GM18505 (cell line): ENCODE results near the gene SUSD4.

ENCODE experiments used
- ATAC-seq: cut with Tn5 transposase; IDR thresholded peaks from one replicate; pipeline ENCODE4 v1.9.1; 2021; ENCODE audit not compliant: unreplicated experiment
- POLR2A ChIP-seq: IDR thresholded peaks from 4 replicates; pipeline ENCODE4 v1.6.1; 2011; ENCODE audit warnings: borderline replicate concordance; ENCODE audit not compliant: insufficient read depth, insufficient read length; ENCODE audit errors: extremely low read depth

The SUSD4 gene

DNA sequence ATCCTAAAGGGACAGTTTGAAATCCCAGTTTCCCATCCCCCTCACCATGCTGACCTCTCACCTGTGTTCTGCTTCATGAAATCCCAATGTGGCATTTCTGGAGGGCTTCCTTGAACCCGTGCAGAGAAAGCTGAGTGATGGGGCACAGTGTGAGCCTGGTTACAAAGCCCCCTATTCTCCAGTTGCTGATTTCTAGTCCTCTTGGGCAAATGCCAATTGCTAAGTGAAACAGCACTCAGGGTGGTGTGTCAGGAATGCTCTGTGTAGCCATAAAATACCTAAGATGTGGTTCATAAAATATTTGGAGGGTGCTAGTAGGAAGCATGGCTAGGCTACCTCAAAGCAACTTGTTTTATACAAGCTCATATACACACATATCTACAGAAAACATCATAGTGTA lies 32.0 kb downstream of the SUSD4 start:
- no peak for ATAC-seq
- TF ChIP-seq POLR2A, result no peak

DNA sequence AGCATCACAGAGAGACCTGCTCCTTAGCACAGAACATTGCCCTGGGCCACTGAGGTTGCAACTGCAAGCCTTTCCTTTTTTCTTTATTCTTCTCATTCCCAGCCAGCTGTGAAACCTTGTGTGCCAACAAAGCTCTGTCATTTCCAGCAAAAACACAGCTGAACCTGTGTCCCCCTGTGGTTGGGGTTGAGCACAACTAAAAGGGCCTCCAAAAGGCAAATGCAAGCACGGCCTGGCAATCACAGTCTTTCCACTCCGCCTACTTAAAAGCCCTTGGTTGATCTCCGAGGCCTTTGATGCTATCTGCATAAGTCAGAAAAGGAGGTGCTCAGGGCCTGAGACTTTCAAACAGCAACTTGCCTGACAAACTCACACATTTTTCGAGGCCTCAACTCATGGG lies 32.7 kb downstream of the SUSD4 start:
- ATAC-seq, result no peak
- no peak for TF ChIP-seq POLR2A

DNA sequence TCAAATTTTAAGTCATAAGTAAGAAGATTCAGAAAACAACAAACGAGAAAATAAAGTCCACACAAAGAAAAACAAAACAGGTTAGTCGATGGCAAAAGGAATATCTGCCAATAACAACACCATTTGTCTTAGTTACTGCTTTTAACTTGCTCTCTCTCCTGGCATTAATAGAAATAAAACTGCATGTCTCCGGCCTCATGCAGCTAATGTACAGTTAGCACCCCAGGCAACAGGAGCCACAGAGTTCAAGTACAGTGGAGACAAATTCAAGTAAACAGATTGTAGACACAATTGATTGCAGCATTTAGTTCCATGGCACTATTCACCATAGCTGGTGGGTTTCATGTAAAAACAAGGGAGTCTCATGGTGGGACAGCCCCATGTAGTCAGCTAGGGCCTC lies 33.5 kb downstream of the SUSD4 start:
- ATAC-seq, result no peak
- TF ChIP-seq POLR2A, result no peak

DNA sequence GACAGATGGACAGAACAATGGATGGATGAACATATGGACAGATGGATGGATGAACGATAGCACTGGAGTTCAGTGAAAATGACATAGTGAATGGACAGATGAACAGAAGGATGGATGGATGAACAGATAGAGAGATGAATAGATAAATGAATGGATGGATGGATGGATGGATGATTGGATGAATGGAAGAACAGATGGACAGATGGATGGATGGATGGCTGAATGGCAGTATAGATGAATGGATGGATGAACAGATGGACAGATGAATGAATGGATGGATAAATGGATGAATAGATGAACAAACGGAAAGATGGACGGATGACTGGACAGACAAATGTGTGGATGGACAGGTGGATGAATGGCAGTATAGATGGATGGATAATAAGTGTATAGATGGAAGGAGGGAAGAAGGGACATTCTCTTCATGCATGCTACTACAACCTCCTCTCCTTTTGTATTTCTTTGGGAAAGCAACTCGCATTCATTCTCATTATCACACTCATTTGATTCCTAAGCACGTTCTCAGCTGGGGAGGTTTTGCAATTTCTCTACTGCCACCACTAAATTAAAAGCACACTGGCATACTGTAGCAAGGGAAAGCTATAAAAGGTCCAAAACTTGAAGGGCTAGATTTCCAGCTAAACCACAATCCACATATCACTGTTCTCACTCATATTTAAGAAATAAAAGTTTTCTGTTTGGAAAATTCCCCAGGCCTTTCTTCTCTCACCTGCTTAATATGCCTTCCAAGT lies 34.1 kb downstream of the SUSD4 start:
- no peak for TF ChIP-seq POLR2A
- ATAC-seq, result no peak

DNA sequence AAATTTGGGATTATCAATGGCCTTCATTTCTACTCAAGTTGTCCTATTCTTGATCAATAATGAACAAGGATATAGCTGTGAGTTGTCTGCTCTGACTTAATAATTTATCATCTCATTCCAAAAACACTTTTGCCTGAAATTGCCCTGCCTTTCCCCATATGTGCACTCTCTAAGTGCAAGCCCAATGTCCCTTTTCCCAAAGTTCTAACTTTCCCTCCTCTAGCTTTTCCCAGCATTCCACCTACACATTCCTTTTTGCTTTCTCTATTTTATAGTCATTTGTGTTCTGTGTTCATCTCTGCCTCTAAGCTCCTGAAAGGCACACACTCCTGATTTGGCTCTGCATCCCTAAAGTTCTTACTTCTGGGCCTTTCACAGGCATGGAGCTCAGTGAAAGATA lies 34.7 kb downstream of the SUSD4 start:
- ATAC-seq, result no peak
- TF ChIP-seq POLR2A, result no peak

DNA sequence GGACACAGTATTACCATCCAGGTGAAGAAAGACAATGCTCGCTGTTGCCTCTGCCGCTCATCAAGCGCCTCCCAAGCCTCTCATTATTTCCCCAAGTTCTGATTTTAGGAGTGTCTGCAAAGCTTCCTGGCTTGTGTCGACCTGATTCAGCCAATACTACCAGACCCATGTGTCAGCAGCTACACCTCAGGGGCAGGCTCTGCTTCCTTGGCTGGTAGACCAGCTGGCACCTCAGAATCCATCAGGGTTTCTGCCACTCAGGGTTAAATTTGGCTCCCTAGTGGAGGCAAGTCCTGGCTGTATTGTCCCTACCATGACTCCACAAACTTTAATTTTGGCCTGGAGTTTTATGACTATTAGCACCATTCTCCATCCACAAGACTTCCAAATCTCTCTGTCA lies 35.4 kb downstream of the SUSD4 start:
- ATAC-seq, result no peak
- TF ChIP-seq POLR2A, result no peak

DNA sequence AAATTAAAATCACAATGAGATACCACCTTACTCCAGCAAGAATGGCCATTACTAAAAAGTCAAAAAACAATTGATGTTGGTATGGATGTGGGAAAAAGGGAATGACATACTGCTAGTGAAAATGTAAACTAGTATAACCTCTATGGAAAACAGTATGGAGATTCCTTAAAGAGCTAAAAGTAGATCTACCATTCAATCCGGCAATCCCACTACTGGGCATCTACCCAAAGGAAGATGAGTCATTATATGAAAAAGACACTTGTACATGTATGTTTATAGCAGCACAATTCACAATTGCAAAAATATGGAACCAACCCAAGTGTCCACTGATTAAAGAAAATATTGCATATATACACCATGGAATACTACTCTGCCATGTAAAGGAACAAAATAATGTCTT lies 37.2 kb downstream of the SUSD4 start:
- ATAC-seq, result no peak
- no peak for TF ChIP-seq POLR2A

DNA sequence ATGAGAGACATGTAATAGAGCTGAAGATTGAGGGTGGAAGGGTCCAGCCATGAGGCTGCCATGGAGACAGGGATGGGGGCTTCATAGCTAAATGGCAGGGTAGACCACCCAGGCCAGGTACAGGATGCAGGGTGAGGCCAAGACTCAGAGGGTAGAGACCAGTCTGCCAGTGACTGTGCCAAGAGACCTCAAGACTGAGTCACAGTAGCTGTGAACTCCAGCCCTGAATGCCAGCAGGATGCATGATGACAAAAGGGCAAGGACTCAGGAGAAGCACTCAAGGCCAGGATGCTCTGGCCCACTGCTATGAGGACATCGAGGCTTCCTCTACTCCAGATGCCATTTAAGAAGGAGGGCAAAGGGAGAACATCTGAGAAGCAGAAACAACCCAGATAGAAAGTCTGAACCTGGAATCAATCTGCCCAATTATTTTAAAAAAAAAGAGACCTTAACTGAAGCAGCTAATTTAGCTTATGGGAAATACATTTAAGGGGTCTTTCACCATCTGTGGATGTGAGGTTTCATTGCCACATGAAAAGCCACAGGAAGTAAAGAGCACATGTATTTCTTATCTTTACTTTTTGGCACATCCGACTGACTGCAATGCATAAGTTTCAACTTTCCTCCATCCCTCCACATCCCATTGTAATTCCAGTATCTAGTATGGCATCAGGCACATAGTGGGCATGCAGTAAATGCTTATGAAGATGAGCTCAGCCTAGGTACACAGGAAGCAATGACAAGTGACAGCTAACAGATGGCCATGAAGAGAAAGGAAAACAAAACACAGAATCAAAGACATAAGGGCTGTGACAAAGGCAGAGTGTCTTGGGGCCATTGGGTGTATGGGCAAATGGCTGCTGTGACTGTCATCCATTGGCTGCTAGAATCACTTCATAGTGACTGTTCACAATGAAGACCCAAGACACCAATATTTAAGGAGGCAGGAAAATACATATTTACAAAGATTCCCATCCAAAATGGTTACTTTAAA lies 40.2 kb downstream of the SUSD4 start:
- ATAC-seq, result no peak
- no peak for TF ChIP-seq POLR2A

DNA sequence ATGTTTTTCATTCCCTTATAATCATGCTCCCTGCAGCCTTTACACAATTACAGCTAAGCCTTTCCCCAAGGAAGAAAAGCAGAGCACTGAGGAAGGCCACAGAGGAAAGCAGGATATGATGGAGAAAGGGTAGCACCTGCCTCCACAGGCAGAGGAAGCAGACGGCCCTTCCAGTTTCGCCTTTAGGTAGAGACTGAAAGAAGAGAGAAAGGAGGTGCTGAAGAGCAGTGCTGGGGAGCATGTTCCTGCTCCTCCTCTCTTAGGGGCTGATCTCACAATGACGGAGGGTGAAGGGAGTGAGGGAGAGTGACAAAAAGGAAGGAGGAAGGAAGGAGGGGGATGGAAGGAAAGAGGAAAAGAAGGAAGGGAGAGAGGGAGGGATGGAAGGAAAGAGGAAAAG lies 41.1 kb downstream of the SUSD4 start:
- no peak for TF ChIP-seq POLR2A
- ATAC-seq, result no peak

DNA sequence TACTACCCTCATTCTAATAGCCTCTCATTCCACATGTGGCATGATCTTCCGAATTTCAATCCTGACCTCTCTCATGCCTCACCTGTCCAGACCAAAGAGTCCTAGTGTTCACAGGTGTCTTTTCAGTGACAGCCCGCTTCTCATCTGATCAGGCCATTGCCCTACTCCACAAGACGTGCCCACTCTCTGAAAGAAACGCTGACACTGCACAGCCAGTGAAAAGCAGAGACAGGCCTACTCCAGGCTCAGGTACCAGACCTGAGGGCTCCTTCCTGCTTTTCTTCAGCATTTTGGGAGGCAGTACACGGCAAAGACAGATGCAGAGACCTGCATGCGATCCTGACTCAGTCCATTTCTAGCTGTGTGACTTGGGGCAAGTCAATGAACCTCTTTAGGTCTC lies 43.0 kb downstream of the SUSD4 start:
- TF ChIP-seq POLR2A, result no peak
- ATAC-seq, result no peak

DNA sequence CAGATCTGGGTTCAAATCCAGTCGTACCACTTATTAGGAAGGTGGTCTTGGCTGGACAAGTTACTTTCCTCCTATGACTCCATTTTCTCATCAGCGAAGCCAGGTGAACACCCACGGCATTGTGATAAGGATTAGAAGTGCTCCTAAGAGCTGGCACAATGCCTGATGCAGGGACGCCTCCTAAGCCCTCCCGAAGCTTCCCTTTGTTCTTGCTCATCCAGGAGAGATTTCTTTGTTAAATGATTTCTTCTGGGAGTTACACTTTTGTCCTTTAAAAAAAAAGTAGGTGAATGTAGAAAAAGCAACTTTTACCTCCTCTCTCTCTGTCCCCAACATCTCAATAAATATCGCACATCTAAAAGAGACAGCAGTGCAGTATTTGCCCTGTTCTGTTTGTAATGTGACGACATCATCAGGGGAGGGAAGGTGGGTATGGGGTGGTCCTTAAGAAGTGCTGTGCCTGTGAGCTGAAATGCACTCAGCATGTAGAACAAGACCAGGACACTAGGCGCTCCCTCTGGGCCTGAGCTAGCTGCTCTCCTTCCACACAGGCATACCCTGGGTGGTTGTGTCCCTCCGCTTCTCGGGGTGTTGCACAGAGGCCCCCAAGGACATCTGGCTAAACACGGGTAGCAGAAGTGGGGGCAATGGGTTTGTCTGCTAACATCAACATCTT lies 43.9 kb downstream of the SUSD4 start:
- no peak for TF ChIP-seq POLR2A
- ATAC-seq, result no peak

DNA sequence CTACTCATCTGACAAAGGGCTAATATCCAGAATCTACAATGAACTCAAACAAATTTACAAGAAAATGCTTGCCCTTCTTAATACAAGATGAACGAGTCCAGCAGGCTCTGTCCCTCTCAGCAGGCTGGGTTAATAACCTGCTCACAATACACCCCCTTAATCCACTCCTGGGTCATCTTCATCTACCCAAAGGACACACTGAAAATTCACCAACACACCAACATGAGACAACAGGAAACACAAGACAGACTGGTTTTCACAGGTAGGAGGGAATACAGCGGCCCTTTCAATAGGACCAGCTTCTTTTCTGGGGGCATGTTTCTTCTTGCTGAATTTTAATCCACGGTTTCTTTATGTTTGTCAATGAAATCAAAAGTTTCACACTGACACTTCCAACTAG lies 44.6 kb downstream of the SUSD4 start:
- no peak for TF ChIP-seq POLR2A
- no peak for ATAC-seq

DNA sequence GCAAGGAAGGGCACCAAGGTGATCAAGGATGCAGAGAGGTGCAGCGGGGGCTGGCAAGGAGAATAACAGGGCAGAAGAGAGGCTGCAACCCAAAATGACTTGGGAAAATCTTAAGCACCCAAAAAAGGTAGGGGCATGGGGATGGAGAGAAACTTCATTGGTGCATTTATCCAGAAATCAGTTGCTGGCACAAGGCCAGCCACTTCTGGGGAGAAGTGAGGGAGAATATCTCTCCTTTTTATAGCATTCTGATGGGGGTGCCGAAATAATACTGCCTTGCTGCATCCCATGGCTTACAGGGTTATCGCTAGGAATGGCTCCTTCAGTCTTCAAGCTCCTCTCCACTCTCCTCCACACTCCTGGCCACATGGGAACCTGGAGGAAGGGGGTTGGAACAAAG lies 47.9 kb downstream of the SUSD4 start:
- TF ChIP-seq POLR2A, result no peak
- ATAC-seq, result no peak

DNA sequence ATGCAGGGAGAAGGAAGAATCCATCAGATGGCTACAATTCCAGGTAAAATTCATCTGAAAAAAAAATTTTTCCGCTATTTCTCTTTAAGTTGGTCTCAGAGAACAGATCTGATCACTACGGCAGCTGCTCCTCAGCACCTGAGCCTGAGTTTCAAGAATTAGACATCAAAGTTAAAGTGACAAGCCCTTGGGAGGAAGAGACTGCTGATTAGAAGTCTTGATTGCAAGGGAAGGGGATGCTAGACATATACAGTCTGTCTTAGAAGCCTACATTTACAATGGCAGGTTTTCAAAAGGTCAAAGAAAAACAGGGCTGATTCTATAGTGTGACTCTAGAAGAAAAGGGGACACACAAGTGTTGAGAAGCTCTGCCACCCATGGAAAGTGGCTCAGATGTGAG lies 48.3 kb downstream of the SUSD4 start:
- no peak for TF ChIP-seq POLR2A
- ATAC-seq, result no peak

DNA sequence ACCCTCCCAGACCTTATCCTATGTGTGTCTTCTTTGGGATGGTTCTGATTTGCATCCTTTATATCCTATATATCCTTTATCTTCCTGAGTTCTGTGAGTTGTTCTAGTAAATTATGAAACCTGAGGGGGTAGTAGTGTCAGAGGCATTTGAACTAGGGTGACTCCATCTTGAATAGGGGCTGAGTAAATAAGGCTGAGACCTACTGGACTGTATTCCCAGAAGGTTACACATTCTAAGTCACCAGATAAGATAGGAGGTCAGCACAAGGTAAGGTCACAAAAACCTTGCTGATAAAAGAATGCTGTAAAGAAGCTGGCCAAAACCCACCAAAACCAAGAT lies 50.6 kb downstream of the SUSD4 start:
- no peak for ATAC-seq
- no peak for TF ChIP-seq POLR2A
